ENCODE data around the gene KRT4.

Gene KRT4

DNA sequence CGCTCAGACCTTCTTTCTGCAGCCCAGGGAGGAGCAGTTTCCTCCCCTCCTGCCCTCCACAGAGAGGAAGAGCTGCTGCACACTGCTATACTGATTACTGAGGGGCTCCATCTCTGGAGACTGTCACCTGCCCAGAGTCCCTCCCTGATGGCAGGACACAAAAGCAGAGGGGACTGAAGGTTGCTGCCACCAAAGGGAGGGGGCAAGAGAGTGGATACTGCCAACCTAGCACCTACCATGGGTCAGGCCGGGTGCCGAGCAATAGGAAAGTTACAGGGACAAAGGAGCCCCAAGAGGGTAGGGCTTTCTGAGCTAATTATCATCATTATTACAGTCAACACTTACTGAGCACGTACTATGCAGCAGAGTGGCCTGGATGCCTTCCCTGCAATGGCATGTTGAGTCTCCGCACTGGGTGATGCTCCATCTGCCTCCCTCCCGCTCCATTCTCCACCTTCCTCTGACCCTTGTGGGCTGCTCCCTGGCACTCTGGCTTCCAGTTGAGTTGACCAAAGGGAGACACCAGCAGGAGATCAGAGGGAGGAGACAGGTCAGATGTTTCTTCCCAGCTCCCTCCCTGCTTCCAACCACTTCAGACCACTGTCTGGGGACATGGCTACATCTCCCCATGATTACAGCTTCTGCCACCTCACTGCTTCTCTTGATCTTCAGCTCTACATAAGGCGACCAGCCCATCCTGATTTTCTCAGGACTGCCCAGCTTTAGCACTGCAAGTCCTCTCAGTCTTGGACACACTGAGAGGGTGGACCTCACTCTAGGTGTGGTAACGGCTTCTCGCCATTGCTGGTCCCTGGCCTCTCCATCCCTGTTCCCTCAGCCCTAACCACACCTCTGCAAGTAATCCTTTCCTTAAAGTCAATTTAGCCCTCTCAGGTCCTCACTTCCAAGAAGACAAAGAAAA lies 22.8 kb upstream of the KRT4 start:
- no peak for DNase-seq

DNA sequence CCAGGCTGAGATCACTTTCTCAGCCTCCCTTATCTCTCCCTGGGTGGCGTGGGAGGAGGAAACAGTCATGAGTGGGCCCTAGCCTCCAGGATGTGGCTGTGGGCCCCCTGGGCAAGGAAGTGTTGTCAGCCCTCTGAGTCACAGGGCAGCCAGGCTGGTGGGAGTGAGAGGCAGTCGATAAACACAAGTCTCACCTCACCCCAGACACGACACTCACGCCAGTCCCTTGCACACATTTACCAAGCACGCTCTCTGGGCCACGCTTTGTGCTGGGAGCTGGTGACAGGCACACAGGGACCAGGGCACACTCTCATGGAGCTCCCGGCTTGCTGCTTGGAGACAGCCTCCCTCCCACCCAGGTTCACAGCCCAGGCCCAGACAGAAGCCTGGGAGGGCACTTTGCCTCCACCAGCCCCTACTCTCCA lies 22.1 kb upstream of the KRT4 start:
- no peak for DNase-seq

DNA sequence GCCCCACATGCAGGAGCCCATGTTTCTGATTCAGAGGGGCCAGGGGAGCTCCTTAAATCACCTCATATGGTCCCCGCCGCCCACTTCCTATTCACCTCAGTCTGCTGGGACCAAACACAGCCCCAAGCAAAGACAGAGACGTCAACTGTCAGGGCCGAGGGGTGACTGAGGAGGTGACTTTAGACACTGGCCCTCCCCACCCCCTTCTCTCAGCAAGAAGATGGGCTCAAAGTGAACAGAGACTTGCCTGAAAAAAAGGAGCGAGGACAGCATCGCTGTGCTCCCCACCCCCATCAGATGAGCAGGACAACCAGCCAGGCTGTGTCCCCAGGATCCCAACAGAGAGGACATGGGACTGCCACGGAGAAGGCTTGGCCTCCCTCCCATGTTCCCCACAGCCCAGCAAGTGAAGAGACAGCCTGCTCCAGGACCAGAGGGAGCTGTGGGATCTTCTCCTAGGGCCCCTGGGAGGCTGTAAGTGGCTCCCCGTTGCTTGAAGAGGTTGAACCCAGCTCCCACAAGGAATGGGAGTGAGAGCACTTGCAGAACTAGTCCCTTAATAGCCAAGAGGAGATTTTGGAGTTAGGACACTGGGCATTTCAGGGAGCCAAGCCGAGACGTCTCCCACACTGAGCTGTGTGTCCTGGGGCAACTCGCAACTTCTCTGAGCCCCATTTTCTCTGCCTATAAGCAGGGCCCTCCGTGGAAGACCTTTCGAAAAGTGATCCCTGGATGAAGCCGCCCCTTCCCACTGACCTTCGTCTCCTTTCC lies 21.5 kb upstream of the KRT4 start:
- DNase-seq = no peak

DNA sequence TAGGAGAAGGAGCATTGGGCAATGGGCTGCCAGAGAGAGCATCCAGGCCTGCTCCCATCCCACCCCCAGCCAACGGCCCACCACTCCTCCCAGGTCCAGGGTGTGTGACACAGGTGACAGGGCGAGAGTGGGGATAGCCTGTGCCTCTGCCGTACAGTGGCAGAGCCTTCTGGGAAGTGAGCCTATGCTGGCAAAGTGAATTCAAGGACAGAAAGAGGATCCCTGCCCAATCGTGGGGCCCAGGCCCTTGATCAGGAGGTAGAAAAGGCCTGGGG lies 20.7 kb upstream of the KRT4 start:
- no peak for DNase-seq

DNA sequence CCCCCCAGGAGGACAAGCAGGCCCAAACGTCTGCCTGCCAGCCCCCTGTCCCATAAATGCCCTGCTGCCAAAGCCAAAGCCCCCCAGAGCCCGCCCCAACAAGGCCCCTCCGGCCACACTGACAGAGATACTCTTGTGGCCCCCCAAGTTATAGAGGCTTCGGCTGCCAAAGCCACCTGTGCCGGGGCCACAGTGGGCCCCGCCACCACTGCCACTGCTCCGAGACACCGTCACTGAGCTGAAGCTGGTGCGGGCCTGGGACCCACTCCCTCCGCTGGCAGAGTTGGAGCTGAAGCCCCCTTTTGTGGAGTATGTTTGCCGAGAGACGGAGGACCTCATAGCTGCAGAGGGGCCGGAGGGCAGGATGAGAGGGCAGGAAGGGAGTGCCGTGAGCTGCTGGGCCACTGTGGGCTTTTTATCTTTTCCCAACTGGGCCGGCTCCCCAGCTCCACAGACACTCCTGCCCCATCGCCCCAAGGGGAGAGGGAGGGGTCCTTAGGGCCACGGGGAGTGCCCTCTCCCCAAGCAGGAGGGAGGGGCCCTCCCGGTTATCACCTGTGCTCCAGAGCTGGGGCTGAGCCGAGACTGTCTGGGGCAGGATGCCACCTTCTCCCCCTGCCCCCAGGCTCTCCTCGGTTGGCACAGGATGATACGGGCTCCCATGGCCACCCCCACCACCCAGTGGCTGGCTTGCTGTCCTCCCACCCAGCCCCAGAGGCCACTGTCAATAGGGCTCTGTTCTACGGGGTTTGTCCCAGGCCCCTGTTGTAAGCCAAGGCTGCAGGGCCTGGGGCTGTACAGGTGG lies 20.2 kb upstream of the KRT4 start, which contains the start of gene KRT79:
Gene KRT79, minus strand, starts transcription at position 390 of the 805 bp plus-strand sequence. Its CDS starts 51 bp downstream, at position 339.
- DNase-seq = no peak

DNA sequence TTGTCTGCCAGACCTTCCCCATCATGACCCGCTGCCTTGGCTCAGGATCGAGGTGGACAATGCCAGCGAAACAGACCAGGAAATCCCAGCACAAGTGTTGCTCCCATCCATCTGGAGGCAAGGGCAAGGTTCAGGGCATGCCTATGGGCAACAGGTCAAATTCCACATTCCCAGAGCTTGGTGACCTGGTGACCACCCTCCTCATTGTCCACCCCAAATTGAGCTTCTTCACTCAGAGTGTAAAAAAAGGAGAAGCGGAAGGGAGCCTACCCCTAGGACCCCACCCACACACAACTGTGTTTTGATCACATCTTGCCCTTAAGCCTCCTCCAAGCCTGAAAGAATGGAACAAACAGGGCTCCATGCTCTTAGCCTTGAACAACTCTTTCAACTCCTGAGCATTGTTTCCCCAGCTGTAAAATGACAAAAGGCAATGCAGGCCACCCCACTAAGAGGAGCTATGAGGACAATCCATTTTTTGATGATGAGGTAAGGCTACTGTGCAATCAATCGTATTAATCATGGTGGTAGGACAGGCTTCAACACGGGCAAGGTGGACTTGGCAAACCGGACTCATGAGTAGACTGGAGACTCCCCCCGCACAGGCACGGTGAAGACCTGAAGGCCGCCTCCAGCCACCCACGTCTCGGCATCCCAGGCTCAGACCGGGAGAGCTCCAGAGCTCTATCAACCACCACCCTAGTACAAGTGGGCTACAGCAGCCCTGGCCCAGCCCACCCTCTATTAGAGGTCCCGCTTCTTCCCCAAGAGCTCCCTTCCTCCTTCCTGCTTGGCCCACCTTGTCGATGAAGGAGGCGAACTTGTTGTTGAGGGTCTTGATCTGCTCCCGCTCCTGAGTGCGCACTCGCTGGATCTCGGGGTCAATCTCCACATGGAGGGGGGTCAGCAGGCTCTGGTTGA lies 19.3 kb upstream of the KRT4 start:
- DNase-seq = no peak

DNA sequence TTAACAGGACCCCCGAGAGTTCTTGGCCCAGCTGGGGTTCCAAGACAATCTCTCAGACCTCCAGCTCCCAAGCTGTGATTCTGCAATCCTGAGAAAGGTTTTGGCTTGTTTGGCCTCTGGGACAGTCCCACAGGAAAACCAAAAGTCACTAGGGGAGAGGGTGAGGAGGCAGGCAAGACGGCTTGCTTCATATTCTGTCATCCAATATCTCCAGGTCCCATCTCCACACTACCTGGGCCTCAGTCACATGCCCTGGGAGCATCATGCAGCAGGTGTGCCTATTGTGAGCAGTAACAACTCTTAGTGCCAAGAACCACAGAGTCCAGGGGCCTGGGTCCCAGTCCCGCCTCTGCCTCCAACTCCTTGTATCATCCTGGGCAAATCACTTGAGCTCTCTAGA lies 18.5 kb upstream of the KRT4 start:
- DNase-seq = no peak

DNA sequence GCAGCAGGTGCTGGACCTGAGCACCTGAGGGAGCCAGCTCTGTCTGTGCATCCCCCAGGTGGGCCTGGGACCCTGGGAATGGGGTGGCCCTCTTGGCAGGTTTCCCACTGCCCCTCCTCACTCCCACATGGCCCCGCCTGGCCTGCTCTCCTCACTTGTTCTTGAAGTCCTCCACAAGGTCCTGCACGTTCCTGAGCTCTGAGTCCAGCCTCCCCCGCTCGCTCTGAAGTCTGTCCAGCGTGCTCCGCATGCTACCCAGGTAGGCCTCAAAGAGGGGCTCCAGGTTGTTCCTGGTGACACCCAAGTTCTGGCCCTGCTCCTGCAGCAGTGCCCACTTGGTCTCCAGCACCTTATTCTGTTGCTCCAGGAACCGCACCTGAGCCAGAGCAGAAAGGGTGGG lies 17.3 kb upstream of the KRT4 start:
- no peak for DNase-seq

DNA sequence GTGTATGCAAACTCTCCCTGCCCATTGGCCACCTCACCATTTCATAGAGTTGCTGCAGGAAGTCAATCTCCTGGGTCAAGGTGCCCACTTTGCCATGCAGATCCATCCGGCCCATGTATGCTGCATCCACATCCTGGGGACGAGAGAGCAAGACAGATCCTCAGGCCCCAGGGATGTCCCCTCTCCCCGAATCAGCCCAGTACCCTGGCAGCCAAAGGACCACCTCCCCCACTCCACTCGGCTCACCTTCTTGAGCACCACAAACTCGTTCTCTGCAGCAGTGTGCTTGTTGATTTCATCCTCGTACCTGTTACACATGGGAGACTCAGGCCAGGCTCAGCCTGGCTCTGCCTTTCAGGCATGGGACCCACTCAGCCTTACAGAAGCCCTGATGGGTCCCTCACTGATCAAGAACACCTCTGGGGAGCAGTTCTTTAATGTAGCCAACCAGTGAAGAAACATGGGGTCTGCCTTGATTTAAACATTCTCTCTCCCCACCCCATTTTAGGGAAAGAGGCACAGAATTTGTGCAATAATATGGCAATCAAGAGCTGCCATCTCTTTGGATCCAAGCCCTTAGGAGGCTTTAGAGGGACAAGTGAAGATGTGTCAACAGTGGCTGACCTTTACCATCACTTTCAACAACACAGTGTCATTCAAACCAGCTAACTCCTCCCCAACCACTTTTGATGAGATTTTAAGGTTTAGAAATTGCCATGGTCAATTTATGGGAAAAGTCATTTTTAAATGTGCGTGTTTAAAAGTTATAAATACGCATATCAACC lies 16.3 kb upstream of the KRT4 start:
- no peak for DNase-seq

DNA sequence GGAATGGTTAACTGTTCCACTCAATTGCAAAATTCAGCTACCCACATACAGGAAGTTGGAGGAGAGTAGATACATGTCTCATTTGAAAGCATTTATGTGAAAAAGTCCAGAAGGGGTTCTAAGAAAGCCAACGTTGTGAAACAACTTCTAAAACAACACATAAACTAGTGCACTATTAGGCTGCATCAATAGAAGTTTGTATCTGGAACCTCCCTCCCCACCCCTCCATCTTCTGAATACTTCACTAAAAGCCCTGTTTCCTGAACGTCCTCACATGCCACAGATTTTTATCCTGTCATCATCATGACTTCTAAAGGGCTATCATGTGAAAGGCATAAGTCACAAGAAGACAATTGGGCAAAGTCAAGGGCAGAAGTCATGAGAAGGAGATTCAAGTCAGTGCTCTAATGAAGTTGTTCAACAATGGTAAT lies 14.7 kb upstream of the KRT4 start:
- no peak for DNase-seq

DNA sequence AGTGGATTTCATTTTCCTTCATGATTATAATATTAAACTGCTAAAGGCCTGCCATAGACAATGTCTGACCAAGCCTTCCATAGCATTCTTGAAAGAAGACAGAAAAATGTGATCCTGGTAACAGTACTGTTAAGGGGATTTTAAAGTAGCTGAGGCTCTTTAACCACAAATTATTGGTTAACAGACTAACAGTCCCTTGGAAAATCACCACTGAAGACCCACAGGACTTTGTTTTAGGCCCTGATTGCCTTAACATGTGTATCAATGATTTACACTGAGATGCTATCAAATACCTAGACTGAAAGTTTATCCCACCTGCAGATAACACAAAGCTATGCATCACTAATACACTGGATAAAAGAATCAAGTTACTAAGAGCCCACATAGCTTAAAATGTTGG lies 14.2 kb upstream of the KRT4 start:
- DNase-seq = no peak

DNA sequence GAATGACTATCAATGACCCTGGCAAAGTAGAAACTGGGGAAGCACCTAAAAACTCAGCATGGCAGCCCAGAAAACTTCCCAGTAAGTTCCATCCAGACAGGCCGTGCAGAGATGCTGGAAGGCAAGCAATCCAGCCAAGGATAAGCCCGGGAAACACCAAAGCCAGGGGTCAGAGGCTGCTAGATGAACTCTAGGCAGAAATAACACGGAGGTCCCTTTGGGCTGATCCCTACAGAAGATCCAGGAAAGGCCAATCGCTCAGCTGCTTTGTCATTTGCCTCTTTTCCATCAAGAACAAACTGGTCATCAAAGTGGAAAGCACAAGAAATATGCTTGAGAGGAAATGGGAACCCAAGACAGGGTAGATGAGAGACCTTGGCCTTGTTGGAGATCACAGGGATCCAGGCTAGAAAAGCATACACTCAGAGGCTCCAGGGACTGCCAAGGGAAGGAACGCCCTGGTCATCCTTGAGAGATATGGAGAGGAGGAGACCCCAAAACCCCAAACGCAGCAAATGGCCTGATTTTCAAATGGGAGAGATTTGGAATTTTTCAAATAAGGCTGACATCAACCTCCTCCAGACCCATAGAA lies 13.7 kb upstream of the KRT4 start:
- no peak for DNase-seq

DNA sequence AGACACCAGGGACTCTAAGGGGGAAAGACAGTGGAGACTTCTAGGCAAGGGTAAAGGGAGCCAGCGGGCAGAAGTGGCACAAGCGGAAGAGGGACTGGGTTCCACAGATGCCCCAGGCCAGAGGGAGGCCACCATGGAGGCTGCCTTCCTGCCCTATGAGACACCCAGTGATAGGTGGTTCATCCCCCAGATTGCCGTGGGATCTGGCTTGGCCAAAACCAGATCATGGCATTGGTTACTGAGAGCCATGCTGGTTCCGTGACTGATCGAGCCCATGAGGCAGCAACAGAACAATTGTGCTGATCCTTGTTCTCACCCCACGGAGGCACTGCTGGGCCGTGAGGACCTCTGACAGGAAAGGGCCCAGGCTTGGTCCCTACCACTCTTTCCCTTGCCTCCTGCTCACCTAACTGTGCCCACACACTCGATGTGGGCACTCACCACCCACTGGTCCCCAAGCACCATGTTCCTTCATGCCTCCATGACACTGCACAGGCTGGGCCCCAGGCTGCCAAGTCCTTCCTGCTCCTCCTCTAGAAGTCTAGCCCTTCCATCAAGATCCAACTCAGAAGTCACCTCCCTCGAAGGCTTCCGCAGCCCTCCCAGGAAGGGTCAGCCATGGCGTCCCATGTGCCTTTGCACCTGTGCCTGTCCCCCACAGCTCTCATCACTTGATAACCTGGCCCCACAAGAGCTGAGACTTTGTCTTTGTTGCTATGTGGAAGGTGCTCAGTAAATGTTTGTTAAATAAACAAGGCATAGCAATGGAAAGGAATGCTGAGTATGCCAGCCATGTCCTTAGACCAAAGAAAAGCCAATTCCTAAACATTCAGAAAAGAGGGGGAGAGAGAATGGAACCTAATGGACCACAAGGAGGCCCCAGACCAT lies 12.9 kb upstream of the KRT4 start:
- DNase-seq = no peak

DNA sequence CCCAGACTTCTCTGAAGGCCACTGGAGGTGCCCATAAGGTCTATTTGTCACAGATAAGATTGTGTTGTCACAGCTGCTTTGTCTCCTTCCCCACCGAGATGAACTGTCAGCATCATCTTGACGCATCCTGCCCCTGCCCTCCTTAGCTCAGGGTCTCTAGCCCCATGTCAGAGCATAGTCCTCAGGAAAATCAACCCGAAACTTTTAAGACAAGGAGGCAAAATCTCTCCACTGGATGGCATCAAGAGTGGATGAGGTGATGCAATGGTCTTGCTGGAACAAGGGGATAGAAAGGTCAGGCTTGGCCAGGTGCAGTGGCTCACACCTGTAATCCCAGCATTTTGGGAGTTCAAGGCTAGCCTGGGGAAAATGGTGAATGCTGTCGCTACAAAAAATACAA lies 12.0 kb upstream of the KRT4 start:
- no peak for DNase-seq

DNA sequence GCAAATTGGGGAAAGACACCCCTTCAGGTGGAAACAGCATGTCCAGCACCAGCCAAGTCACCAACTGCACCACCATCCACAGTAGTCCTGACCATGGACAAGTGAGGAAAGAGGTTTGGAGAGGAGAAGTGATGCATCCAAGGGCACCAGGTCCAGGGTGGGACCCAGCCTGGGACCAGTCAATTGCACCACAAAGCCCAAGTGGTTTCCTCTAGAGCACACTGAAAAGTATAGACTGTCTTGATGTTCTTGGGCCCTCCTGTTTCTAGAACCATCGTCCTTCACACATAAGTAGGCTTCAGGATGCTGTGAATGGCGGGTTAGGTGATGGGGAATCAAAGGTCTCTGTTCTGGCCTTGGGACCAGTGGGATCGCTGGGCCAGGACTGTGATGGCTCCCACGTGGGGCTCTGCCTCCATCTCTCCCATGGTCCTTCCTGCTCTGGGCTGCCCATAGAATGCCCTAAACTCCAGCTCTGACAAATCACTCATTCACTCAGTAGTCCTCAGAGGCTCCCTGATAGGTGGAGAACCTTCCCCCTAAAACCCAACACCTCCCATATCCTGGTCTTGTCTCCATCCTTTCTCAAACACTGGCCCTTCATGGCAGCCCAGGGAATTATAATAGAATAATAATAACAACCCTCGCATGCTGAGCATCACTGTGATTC lies 11.0 kb upstream of the KRT4 start:
- no peak for DNase-seq

DNA sequence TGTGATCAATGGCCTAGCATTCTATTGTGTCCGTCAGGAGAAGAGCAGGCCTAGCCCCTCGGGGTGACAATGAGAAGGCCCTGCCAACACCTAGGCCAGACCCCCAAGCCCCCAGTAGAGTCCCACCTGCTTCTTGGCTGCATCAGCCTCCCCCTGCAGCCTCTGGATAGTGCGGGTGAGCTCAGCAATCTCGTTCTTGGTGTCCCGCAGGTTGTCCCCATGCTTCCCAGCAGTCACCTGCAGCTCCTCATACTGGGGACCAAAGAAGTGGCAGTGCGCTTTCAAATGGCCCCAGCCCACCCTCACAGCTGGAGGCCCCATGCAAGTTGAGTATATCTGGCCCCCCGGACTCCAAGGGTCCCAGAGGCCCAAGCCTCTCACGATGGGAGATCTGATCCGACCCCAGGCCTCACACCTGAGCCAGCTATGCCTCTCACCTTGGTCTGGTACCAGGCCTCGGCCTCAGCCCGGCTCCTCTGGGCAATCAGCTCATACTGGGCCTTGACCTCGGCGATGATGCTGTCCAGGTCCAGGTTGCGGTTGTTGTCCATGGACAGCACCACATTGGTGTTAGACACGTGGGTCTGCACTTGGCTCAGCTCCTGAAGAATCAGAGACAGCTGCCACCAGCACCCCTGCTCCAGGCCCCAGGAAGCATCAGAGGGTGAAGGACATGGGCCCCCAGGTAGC lies 10.0 kb upstream of the KRT4 start:
- no peak for DNase-seq

DNA sequence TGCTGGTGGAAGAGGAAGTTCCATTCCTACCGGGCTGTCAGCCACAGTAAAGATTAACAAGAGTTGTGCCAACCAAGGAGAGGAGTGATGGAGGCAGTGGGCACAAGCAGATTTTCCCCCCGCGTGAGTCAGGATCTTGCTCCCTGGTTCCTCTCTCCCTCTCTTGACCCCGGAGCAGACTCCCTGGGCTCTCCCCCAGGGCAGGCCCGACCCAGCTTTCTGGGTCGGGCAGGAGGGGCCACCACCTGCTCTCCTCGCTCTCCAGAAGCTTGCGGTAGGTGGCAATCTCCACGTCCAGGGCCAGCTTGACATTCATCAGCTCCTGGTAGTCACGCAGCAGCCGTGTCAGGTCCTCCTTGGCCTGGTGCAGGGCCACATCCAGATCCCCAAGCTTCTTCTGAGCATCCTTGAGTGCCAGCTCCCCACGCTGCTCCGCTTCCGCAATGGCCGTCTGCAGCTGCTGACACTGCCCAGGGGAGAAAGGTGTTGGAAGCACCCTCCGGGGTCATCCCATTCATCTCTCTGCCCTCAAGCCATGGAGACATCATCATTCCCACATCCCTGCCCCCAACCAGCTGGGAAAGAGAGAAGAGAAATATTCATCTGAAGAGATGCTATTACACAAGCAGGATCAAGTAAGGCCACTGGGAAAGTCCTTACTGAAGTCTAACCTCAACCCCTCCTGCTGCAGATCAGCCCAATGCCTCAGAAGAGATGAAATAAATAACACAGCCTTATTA lies 9.0 kb upstream of the KRT4 start:
- DNase-seq = no peak
